Activated CD8-positive, alpha-beta memory T cell treated with anti-CD3 and anti-CD28 coated beads, Interleukin-2, amount 50 U/mL, for 1 hour (primary cell): Measurements from ENCODE around the gene SCG2.

Experiments
- DNase-seq: peaks from one replicate; pipeline ENCODE4 v3.0.0-alpha.2; 2020; ENCODE audit errors: extremely low read depth

SCG2 gene

GRCh38 chr2:223601932-223602666, at the start of gene SCG2:
SCG2 (minus strand) TSS chr2:223602361; CDS start chr2:223599282, 3,079 bp downstream.
- no peak for DNase-seq

GRCh38 chr2:223649554-223650533, 47.7 kb upstream of the SCG2 start:
- no peak for DNase-seq

- no peak for DNase-seq
Measured at GRCh38 chr2:223648755-223649154, 46.6 kb upstream of the SCG2 start.

- DNase-seq, result no peak
Measured at GRCh38 chr2:223647258-223647952, 45.2 kb upstream of the SCG2 start.

- DNase-seq, result no peak
Measured at GRCh38 chr2:223644136-223644535, 42.0 kb upstream of the SCG2 start.

GRCh38 chr2:223643309-223643708, 41.1 kb upstream of the SCG2 start:
- no peak for DNase-seq

GRCh38 chr2:223642506-223642905, 40.3 kb upstream of the SCG2 start:
- no peak for DNase-seq

- no peak for DNase-seq
Measured at GRCh38 chr2:223641082-223641481, 38.9 kb upstream of the SCG2 start.

- no peak for DNase-seq
Measured at GRCh38 chr2:223635080-223635479, 32.9 kb upstream of the SCG2 start.

GRCh38 chr2:223634238-223634637, 32.1 kb upstream of the SCG2 start:
- DNase-seq, result no peak

GRCh38 chr2:223633656-223634055, 31.5 kb upstream of the SCG2 start:
- no peak for DNase-seq

GRCh38 chr2:223632826-223633225, 30.7 kb upstream of the SCG2 start:
- DNase-seq, result no peak

- no peak for DNase-seq
Measured at GRCh38 chr2:223626716-223627115, 24.6 kb upstream of the SCG2 start.

- no peak for DNase-seq
Measured at GRCh38 chr2:223625652-223626051, 23.5 kb upstream of the SCG2 start.

- DNase-seq, result no peak
Measured at GRCh38 chr2:223621901-223622300, 19.7 kb upstream of the SCG2 start.

GRCh38 chr2:223619486-223620129, 17.4 kb upstream of the SCG2 start:
- DNase-seq, result no peak

- no peak for DNase-seq
Measured at GRCh38 chr2:223618172-223619035, 16.2 kb upstream of the SCG2 start.

GRCh38 chr2:223614534-223614933, 12.4 kb upstream of the SCG2 start:
- no peak for DNase-seq

- DNase-seq, result no peak
Measured at GRCh38 chr2:223613017-223613950, 11.1 kb upstream of the SCG2 start.

- no peak for DNase-seq
Measured at GRCh38 chr2:223612501-223612900, 10.3 kb upstream of the SCG2 start.
